Transverse colon (tissue), 4 donors: ENCODE data around the gene NWD2. TPM values are rescaled to one million over a fixed set of nuclear protein-coding genes. Genes with fewer than 3 reads are reported as not detected.

ENCODE experiments used
- DNase-seq: peaks from one replicate; pipeline ENCODE4 v3.0.0-alpha.2; 2019
- H3K27ac ChIP-seq, 4 donors: fragments of 200-600 bp; sonication (generic); 2 replicates each; pipeline ENCODE4 v1.5.1; 2016 to 2018; ENCODE audit warnings: inconsistent platforms in 4 of 4
- H3K27me3 ChIP-seq: fragments of 200-600 bp; sonication (generic); 2 replicates; pipeline ENCODE4 v1.5.1; 2017; ENCODE audit warnings: inconsistent platforms
- H3K36me3 ChIP-seq, 4 donors: fragments of 200-600 bp; sonication (generic); 2 replicates each; pipeline ENCODE4 v1.5.1; 2017 to 2019; ENCODE audit warnings: inconsistent platforms in 4 of 4
- H3K4me1 ChIP-seq, 4 donors: fragments of 200-600 bp; sonication (generic); 2 replicates each; pipeline ENCODE4 v1.5.1; 2017 to 2020; ENCODE audit warnings: inconsistent platforms in 4 of 4
- H3K4me3 ChIP-seq, 4 donors: fragments of 200-600 bp; sonication (generic); 1 replicate in 1 of 4; 2 replicates in 3 of 4; pipeline versions ENCODE4 v1.5.1 to v1.6.1; 2017 to 2019; ENCODE audit warnings: inconsistent platforms in 4 of 4
- H3K9me3 ChIP-seq, 2 donors: fragments of 200-600 bp; sonication (generic); 2 replicates each; pipeline ENCODE4 v1.5.1; 2017 to 2019; ENCODE audit warnings: inconsistent platforms in 2 of 2
- CTCF ChIP-seq, 5 experiments: fragments of 200-600 bp in 3 of 5; fragments of 450-650 bp in 2 of 5; sonication (generic) in 3 of 5; IDR thresholded peaks; 1 replicate in 2 of 5; 2 replicates in 3 of 5; pipeline ENCODE4 v1.5.1; 2016 to 2017; ENCODE audit warnings: antibody characterized with exemption in 5 of 5, inconsistent platforms in 3 of 5, mild to moderate bottlenecking in 2 of 5, moderate library complexity in 1 of 5
- EP300 ChIP-seq: sonication (generic); formaldehyde crosslinking; IDR thresholded peaks from one replicate; pipeline ENCODE4 v1.6.1; 2017; ENCODE audit warnings: antibody characterized with exemption, low read depth
- POLR2A ChIP-seq: fragments of 450-650 bp; IDR thresholded peaks from one replicate; pipeline ENCODE4 v1.6.1; 2016; ENCODE audit warnings: antibody characterized with exemption, mild to moderate bottlenecking, moderate library complexity
- POLR2AphosphoS5 ChIP-seq, 3 donors: sonication (generic); formaldehyde crosslinking; IDR thresholded peaks; one replicate each; pipeline ENCODE4 v1.6.1; 2016; ENCODE audit warnings: antibody characterized with exemption in 3 of 3
- WGBS, 2 donors: methylation state at CpG; one replicate each; pipeline ENCODE4 v1.1.5; 2018; ENCODE audit warnings: low coverage in 1 of 2; 5-methylcytosine and 5-hydroxymethylcytosine counted together
- in situ Hi-C, 4 donors: fragments of 200-750 bp; cut with MboI; loops; one replicate each; pipeline versions ENCODE4 v1.15.0 to v1.15.1; 2017; ENCODE audit warnings: low sequenced_read_pairs in 3 of 4, low pct_ligation_motif_present in 1 of 4, low pct_unique_long_range_greater_than_20kb in 1 of 4
- intact Hi-C: fragments of 100-400 bp; cut with DNase I; formaldehyde crosslinking; loops from one replicate; pipeline ENCODE4 v1.15.1; 2023; ENCODE audit warnings: low total_unique reads
- total RNA-seq, 4 donors: library from RNA; depleted of rRNA; stranded (reverse); fragments of >200 nt; gene quantifications; one replicate each; pipeline ENCODE4 v1.1.0, GENCODE V29; 2016

The NWD2 gene
- total RNA-seq, 4 donors from 2014 or later: 0.48 to 0.55 TPM; not detected in 2

- in situ Hi-C loops: no loop called here
- Histone ChIP-seq H3K27me3 (no peaks in the 10 kb centered on the region), H3K4me1 (no peaks in the 10 kb centered on the region), H3K27ac (no peak overlapping the region), H3K36me3 (no peaks in the 10 kb centered on the region), H3K9me3 (no peaks in the 10 kb centered on the region), H3K4me3 (no peak overlapping the region)
- 80 to 82% methylated on average over 1 of the region's 1 CpG for WGBS, 2 donors
- intact Hi-C loops: no loop called here
- TF ChIP-seq EP300 (no peak), CTCF (IDR thresholded peaks at IDR 0.05) (no peak), POLR2A (no peak), POLR2AphosphoS5 (IDR thresholded peaks at IDR 0.05) (no peak)
- DNase-seq: no peak
Measured at GRCh38 chr4:37299468-37299867, 54.9 kb downstream of the NWD2 start.

DNA sequence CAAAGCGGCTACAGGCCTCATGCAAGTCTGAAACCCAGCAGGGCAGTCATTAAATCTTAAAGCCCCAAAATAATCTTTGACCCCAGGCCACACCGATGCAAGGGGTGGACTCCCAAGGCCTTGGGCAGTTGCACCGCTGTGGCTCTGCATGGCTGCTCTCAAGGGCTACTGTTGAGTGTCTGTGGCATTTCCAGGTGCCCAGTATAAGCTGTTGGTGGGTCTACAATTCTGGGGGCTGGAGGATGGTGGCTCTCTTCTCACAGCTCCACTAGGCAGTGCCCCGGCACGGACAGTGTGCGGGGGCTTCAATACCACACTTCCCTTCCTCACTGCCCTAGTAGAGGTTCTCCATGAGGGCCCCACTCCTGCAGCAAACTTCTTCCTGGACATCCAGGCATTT lies 60.1 kb downstream of the NWD2 start:
- no peak overlapping the region for H3K4me3 ChIP-seq
- no peak overlapping the region for H3K27ac ChIP-seq
- no peaks in the 10 kb centered on the region for H3K27me3 ChIP-seq
- WGBS, 2 donors: 94% methylated on average over 6 of the region's 6 CpGs; no CpG with 5 or more reads in 1 of the 2 donors
- no peak for DNase-seq
- TF ChIP-seq CTCF (IDR thresholded peaks at IDR 0.05) (no peak), POLR2A (no peak), EP300 (no peak), POLR2AphosphoS5 (IDR thresholded peaks at IDR 0.05) (no peak)
- intact Hi-C loops (no loop called here), in situ Hi-C loops (no loop called here)
- H3K4me1 ChIP-seq: no peaks in the 10 kb centered on the region
- no peaks in the 10 kb centered on the region for H3K9me3 ChIP-seq
- H3K36me3 ChIP-seq: no peaks in the 10 kb centered on the region

DNA sequence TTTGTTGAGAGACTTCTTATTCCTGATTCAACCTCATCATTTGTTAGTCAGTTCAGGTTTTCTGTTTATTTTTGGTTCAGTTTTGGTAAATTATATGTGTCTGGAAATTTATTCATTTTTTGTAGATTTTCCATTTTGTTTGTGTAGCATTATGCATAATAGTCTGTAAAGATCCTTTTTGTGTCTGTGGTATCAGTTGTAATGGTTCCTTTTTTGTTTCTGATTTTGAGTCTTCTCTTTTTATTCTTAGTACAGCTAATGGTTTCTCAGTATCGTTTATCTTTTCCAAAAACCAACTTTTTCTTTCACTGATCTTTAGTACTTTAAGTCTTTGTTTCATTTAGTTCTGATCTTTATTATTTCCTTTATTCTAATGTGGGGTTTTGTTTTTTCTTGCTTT lies 61.4 kb downstream of the NWD2 start:
- H3K36me3 ChIP-seq: no peaks in the 10 kb centered on the region
- H3K27me3 ChIP-seq: no peaks in the 10 kb centered on the region
- TF ChIP-seq CTCF (IDR thresholded peaks at IDR 0.05) (no peak), POLR2AphosphoS5 (IDR thresholded peaks at IDR 0.05) (no peak), POLR2A (no peak), EP300 (no peak)
- in situ Hi-C loops (no loop called here), intact Hi-C loops (no loop called here)
- H3K9me3 ChIP-seq: no peaks in the 10 kb centered on the region
- WGBS, 2 donors: 57 to 77% methylated on average over 1 of the region's 1 CpG
- H3K4me1 ChIP-seq: no peaks in the 10 kb centered on the region
- DNase-seq: no peak
- H3K27ac ChIP-seq: no peak overlapping the region
- no peak overlapping the region for H3K4me3 ChIP-seq

GRCh38 chr4:37317104-37317643 lies 72.6 kb downstream of the NWD2 start:
- WGBS, 2 donors: 50 to 53% methylated on average over 2 to 3 of the region's 3 CpGs

More at GRCh38 chr4:37317104-37317643, 72.6 kb downstream of the NWD2 start:
- Histone ChIP-seq H3K27me3 (no peaks in the 10 kb centered on the region), H3K27ac (no peak overlapping the region), H3K4me1 (no peaks in the 10 kb centered on the region), H3K36me3 (no peaks in the 10 kb centered on the region), H3K4me3 (no peak overlapping the region), H3K9me3 (no peaks in the 10 kb centered on the region)
- TF ChIP-seq CTCF (IDR thresholded peaks at IDR 0.05): no peak
- TF ChIP-seq EP300: no peak
- TF ChIP-seq POLR2A: no peak
- no peak for TF ChIP-seq POLR2AphosphoS5 (IDR thresholded peaks at IDR 0.05)
- intact Hi-C loops (no loop called here), in situ Hi-C loops (no loop called here)
- no peak for DNase-seq
